Astrocyte of the hippocampus (primary cell): ENCODE results near the gene ICAM5.
"Not testable (repeated sequence)": the region's sequence is repeated elsewhere in the genome, so short reads cannot be mapped to it uniquely, and the experiment has no call there.

Experiments
- DNase-seq: peaks from one replicate; pipeline ENCODE4 v3.0.0; 2011; ENCODE audit warnings: low read depth, low spot score

The ICAM5 gene

GRCh38 chr19:10289836-10290356, at the start of gene ICAM5:
Gene ICAM5, plus strand, starts transcription at chr19:10289952. Its CDS starts 92 bp downstream, at chr19:10290044.
- peak; percentile 43 for DNase-seq

GRCh38 chr19:10241826-10242449, 47.8 kb upstream of the ICAM5 start:
- not testable (repeated sequence) for DNase-seq

- no peak for DNase-seq
Measured at GRCh38 chr19:10243606-10244005, 46.1 kb upstream of the ICAM5 start.

GRCh38 chr19:10245189-10245939, 44.4 kb upstream of the ICAM5 start:
- no peak for DNase-seq

- DNase-seq = no peak
Measured at GRCh38 chr19:10246511-10246910, 43.2 kb upstream of the ICAM5 start.

GRCh38 chr19:10251792-10252694, 37.7 kb upstream of the ICAM5 start, which contains the start of gene MRPL4:
Gene MRPL4, plus strand, starts transcription at chr19:10252214. Its CDS starts 40 bp downstream, at chr19:10252254.
- peak; percentile 99 for DNase-seq

- no peak for DNase-seq
Measured at GRCh38 chr19:10252707-10253106, 37.0 kb upstream of the ICAM5 start.

GRCh38 chr19:10254244-10254643, 35.5 kb upstream of the ICAM5 start:
- DNase-seq = no peak

- DNase-seq = no peak
Measured at GRCh38 chr19:10255358-10255757, 34.4 kb upstream of the ICAM5 start.

- DNase-seq = no peak
Measured at GRCh38 chr19:10256551-10256950, 33.2 kb upstream of the ICAM5 start.

- DNase-seq = no peak
Measured at GRCh38 chr19:10256970-10257615, 32.7 kb upstream of the ICAM5 start.

GRCh38 chr19:10258080-10258710, 31.6 kb upstream of the ICAM5 start:
- DNase-seq = no peak

GRCh38 chr19:10259162-10259905, 30.4 kb upstream of the ICAM5 start:
- peak; percentile 91 for DNase-seq

GRCh38 chr19:10260141-10260584, 29.6 kb upstream of the ICAM5 start:
- DNase-seq = no peak

- DNase-seq = peak; percentile 40
Measured at GRCh38 chr19:10262771-10263170, 27.0 kb upstream of the ICAM5 start.

- no peak for DNase-seq
Measured at GRCh38 chr19:10266706-10267105, 23.0 kb upstream of the ICAM5 start.

- DNase-seq = no peak
Measured at GRCh38 chr19:10268071-10268470, 21.7 kb upstream of the ICAM5 start.

GRCh38 chr19:10269333-10270179, 20.2 kb upstream of the ICAM5 start:
- peak; percentile 88 for DNase-seq

GRCh38 chr19:10270180-10270615, 19.6 kb upstream of the ICAM5 start:
- DNase-seq = peak; percentile 41
